A673 (cell line): ENCODE results near the gene CEMIP. TPM values are rescaled to one million over a fixed set of nuclear protein-coding genes. Genes with fewer than 3 reads are reported as not detected.

Experiments
- BruUV-seq: library from RNA; stranded (reverse); fragments of 400-500 nt; replicated peaks from 2 replicates; lab custom pipeline; 2021; lab: Mats Ljungman, UMichigan
- CTCF ChIA-PET: fragments of 300-600 bp; sonication (Branson Sonifier 250); formaldehyde crosslinking; loops from one replicate; lab custom pipeline; 2022; ENCODE audit warnings: antibody characterized with exemption; lab: Charles Lee
- POLR2A ChIA-PET: fragments of 300-600 bp; sonication (Branson Sonifier 250); formaldehyde crosslinking; loops from one replicate; lab custom pipeline; 2022; ENCODE audit warnings: antibody characterized with exemption; ENCODE audit not compliant: low non-redundant PET; lab: Charles Lee
- DNase-seq: peaks from one replicate; pipeline ENCODE4 v3.0.0-alpha.2; 2015; ENCODE audit warnings: low spot score
- H3K27ac ChIP-seq: fragments of 200-600 bp; sonication (generic); 2 replicates; pipeline ENCODE4 v1.5.1; 2016; ENCODE audit warnings: mixed run types, low read depth, mild to moderate bottlenecking, mixed read lengths, antibody characterized with exemption, low read length; ENCODE audit not compliant: poor library complexity, severe bottlenecking
- H3K27me3 ChIP-seq: fragments of 200-600 bp; sonication (generic); replicated peaks from 2 replicates; pipeline ENCODE4 v1.6.1; 2017; ENCODE audit warnings: mixed run types, low read depth, mild to moderate bottlenecking, mixed read lengths, antibody characterized with exemption, low read length; ENCODE audit not compliant: insufficient read depth, poor library complexity
- H3K36me3 ChIP-seq: fragments of 200-600 bp; sonication (generic); 2 replicates; pipeline ENCODE4 v1.6.1; 2016; ENCODE audit warnings: mixed run types, mild to moderate bottlenecking, mixed read lengths, antibody characterized with exemption, low read length; ENCODE audit not compliant: insufficient read depth, poor library complexity, severe bottlenecking
- H3K4me1 ChIP-seq: fragments of 200-600 bp; sonication (generic); 2 replicates; pipeline ENCODE4 v1.6.1; 2017; ENCODE audit warnings: mixed run types, mild to moderate bottlenecking, mixed read lengths, antibody characterized with exemption, low read length; ENCODE audit not compliant: insufficient read depth, poor library complexity, severe bottlenecking
- H3K4me3 ChIP-seq: fragments of 200-600 bp; sonication (generic); 2 replicates; pipeline ENCODE4 v1.5.1; 2016; ENCODE audit warnings: low read depth, mixed run types, mild to moderate bottlenecking, mixed read lengths, low read length; ENCODE audit not compliant: poor library complexity, severe bottlenecking
- H3K9me3 ChIP-seq: fragments of 200-600 bp; sonication (generic); 2 replicates; pipeline ENCODE4 v1.6.1; 2016; ENCODE audit warnings: mixed run types, low read depth, mild to moderate bottlenecking, mixed read lengths, antibody characterized with exemption, low read length; ENCODE audit not compliant: poor library complexity, severe bottlenecking
- EZH2 ChIP-seq: fragments of 200-600 bp; sonication (generic); IDR thresholded peaks from 2 replicates; pipeline ENCODE4 v1.6.1; 2017; ENCODE audit warnings: borderline replicate concordance, low read depth, mild to moderate bottlenecking, mixed read lengths, antibody characterized with exemption, low read length; ENCODE audit not compliant: poor library complexity, severe bottlenecking
- intact Hi-C: fragments of 100-400 bp; cut with micrococcal nuclease; formaldehyde crosslinking; loops from one replicate; pipeline ENCODE4 v1.10.0; 2022; ENCODE audit not compliant: unreplicated experiment
- total RNA-seq: library from RNA; stranded (reverse); gene quantifications from 2 replicates; pipeline ENCODE4 v1.2.3, GENCODE V29; 2021
- TF ChIP-seq, protein P1 (sequence below): fragments of 300-800, 200-600 bp; sonication (generic); conservative IDR thresholded peaks from 2 replicates; pipeline ENCODE4 v1.5.1; 2017; ENCODE audit warnings: low read depth, mild to moderate bottlenecking, antibody characterized with exemption, low read length, moderate library complexity, mixed read lengths

CEMIP gene
- total RNA-seq, 1 experiment from 2014 or later: not detected

GRCh38 chr15:80966431-80967197 lies 187.4 kb downstream of the CEMIP start:
- no peaks in the 10 kb centered on the region for H3K36me3 ChIP-seq
- peaks cover 3% of the 10 kb centered on the region for H3K4me1 ChIP-seq
- no peak overlapping the region for H3K27ac ChIP-seq
- DNase-seq: no peak
- ChIA-PET POLR2A (no interaction called here), CTCF (no interaction called here)
- TF ChIP-seq, protein P1, sequence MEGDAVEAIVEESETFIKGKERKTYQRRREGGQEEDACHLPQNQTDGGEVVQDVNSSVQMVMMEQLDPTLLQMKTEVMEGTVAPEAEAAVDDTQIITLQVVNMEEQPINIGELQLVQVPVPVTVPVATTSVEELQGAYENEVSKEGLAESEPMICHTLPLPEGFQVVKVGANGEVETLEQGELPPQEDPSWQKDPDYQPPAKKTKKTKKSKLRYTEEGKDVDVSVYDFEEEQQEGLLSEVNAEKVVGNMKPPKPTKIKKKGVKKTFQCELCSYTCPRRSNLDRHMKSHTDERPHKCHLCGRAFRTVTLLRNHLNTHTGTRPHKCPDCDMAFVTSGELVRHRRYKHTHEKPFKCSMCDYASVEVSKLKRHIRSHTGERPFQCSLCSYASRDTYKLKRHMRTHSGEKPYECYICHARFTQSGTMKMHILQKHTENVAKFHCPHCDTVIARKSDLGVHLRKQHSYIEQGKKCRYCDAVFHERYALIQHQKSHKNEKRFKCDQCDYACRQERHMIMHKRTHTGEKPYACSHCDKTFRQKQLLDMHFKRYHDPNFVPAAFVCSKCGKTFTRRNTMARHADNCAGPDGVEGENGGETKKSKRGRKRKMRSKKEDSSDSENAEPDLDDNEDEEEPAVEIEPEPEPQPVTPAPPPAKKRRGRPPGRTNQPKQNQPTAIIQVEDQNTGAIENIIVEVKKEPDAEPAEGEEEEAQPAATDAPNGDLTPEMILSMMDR: no peak
- TF ChIP-seq EZH2: no peak
- no peaks in the 10 kb centered on the region for H3K9me3 ChIP-seq
- BruUV-seq: no TSS peak
- no peaks in the 10 kb centered on the region for H3K27me3 ChIP-seq
- intact Hi-C loops: no loop called here
- no peak overlapping the region for H3K4me3 ChIP-seq

- TF ChIP-seq EZH2: no peak
- TF ChIP-seq, protein P1: no peak
- H3K4me1 ChIP-seq: peaks cover 3% of the 10 kb centered on the region
- ChIA-PET POLR2A (interaction anchor here (0.6 kb wide), 1 partner anchor 33 kb away, joined by 3 read pairs; the partner anchor contains the start of gene TLNRD1), CTCF (no interaction called here)
- BruUV-seq: no TSS peak
- no peak for DNase-seq
- H3K27ac ChIP-seq: no peak overlapping the region
- intact Hi-C loops: no loop called here
- no peaks in the 10 kb centered on the region for H3K36me3 ChIP-seq
- no peaks in the 10 kb centered on the region for H3K9me3 ChIP-seq
- no peak overlapping the region for H3K4me3 ChIP-seq
- H3K27me3 ChIP-seq: no peaks in the 10 kb centered on the region
Measured at GRCh38 chr15:80967451-80967850, 188.3 kb downstream of the CEMIP start.

DNA sequence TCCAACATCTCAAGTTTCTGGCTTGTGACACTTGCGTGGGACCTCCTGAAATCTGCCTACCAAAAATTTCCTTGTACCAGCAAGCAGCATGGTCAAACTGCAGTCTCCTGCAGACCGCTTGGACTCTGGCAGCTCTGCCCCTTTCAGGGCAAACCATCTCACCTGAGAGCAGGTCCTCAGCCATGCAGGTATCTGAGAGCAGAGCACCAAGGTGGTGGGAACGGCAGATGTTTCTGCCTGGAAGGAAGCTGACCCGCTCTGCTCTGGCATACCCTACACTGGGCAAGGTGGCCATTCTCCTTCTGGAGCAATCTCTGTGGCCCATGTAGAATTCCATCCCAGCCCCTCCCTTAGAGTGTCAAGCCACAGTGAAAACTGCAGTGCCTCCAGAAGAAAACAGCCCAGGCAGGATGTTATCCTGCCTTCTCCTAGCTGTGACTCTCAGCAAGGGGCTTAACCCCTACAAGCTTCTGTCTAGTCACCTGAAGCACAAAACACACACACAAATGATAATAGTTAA lies 188.9 kb downstream of the CEMIP start:
- Histone ChIP-seq H3K27ac (no peak overlapping the region), H3K4me3 (no peak overlapping the region), H3K9me3 (no peaks in the 10 kb centered on the region), H3K27me3 (no peaks in the 10 kb centered on the region), H3K36me3 (peaks cover 2% of the 10 kb centered on the region), H3K4me1 (peaks cover 3% of the 10 kb centered on the region)
- no peak for DNase-seq
- TF ChIP-seq EZH2: no peak
- TF ChIP-seq, protein P1: no peak
- ChIA-PET CTCF (no interaction called here), POLR2A (interaction anchor here (0.6 kb wide), 1 partner anchor 32 kb away, joined by 3 read pairs; the partner anchor contains the start of gene TLNRD1)
- intact Hi-C loops: no loop called here
- no TSS peak for BruUV-seq
